BJ (cell line): ENCODE results near the gene MAML2. TPM values are rescaled to one million over a fixed set of nuclear protein-coding genes. Genes with fewer than 3 reads are reported as not detected.

ENCODE experiments used
- CTCF ChIA-PET: fragments of 350-600 bp; formaldehyde crosslinking; extraction: SDS; loops from one replicate; lab custom pipeline; 2021; ENCODE audit warnings: antibody characterized with exemption, inconsistent platforms; lab: Yijun Ruan, JAX
- POLR2A ChIA-PET: fragments of 300-600 bp; sonication (Branson Sonifier 250); formaldehyde crosslinking; extraction: SDS; loops from one replicate; lab custom pipeline; 2021; ENCODE audit warnings: antibody characterized with exemption; lab: Charles Lee
- DNase-seq: peaks from one replicate; pipeline ENCODE4 v3.0.0-alpha.2; 2011; ENCODE audit warnings: low read depth
- H3K27me3 ChIP-seq: 2 replicates; pipeline ENCODE4 v1.6.0; 2011; ENCODE audit warnings: low read length; ENCODE audit not compliant: control insufficient read depth, insufficient read depth
- H3K36me3 ChIP-seq: 2 replicates; pipeline ENCODE4 v1.5.1; 2011; ENCODE audit warnings: low read length; ENCODE audit not compliant: control insufficient read depth, insufficient read depth
- H3K4me3 ChIP-seq: 2 replicates; pipeline ENCODE4 v1.5.1; 2011; ENCODE audit warnings: low read depth, mild to moderate bottlenecking, control low read depth, low read length
- polyA plus RNA-seq: library from polyadenylated mRNA; depleted of rRNA; stranded (reverse); fragments of >200 nt; gene quantifications from 2 replicates; pipeline ENCODE4 v1.2.3, GENCODE V29; 2011
- TF ChIP-seq, protein P1 (sequence below): IDR thresholded peaks from 2 replicates; pipeline ENCODE4 v1.5.1; 2011; ENCODE audit warnings: low read depth, mild to moderate bottlenecking, control low read depth, inconsistent platforms, low read length, moderate library complexity; ENCODE audit not compliant: insufficient read depth

The MAML2 gene
- polyA plus RNA-seq, 1 experiment, result 22.0 TPM

DNA sequence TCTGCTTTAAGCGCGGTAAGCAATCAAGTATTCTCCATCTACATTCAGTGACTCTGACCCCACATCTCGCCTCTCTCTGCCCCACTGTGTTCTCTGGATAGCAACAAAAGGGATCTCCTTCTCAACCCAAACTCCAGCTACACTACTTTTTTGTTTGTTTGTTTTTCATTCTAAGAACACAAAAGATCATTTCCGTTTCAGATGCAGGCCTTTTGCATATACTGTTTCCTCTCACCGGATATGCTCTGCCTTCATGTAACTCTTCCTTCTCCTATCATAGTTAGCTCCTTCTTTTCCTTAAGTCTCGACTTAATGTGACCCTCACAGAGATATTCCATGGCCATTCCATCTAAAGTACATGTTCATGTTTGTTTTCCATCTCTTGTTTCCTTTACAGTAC lies 239.3 kb downstream of the MAML2 start:
- ChIA-PET CTCF (interaction anchor here (0.9 to 1.2 kb wide), 2 partner anchors 48 to 238 kb away, joined by 3 to 4 read pairs; no protein-coding TSS in a partner anchor), POLR2A (no interaction called here)
- TF ChIP-seq, protein P1, sequence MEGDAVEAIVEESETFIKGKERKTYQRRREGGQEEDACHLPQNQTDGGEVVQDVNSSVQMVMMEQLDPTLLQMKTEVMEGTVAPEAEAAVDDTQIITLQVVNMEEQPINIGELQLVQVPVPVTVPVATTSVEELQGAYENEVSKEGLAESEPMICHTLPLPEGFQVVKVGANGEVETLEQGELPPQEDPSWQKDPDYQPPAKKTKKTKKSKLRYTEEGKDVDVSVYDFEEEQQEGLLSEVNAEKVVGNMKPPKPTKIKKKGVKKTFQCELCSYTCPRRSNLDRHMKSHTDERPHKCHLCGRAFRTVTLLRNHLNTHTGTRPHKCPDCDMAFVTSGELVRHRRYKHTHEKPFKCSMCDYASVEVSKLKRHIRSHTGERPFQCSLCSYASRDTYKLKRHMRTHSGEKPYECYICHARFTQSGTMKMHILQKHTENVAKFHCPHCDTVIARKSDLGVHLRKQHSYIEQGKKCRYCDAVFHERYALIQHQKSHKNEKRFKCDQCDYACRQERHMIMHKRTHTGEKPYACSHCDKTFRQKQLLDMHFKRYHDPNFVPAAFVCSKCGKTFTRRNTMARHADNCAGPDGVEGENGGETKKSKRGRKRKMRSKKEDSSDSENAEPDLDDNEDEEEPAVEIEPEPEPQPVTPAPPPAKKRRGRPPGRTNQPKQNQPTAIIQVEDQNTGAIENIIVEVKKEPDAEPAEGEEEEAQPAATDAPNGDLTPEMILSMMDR, result no peak
- no peaks in the 10 kb centered on the region for H3K36me3 ChIP-seq
- DNase-seq, result no peak
- no peak overlapping the region for H3K4me3 ChIP-seq
- H3K27me3 ChIP-seq, result no peaks in the 10 kb centered on the region

DNA sequence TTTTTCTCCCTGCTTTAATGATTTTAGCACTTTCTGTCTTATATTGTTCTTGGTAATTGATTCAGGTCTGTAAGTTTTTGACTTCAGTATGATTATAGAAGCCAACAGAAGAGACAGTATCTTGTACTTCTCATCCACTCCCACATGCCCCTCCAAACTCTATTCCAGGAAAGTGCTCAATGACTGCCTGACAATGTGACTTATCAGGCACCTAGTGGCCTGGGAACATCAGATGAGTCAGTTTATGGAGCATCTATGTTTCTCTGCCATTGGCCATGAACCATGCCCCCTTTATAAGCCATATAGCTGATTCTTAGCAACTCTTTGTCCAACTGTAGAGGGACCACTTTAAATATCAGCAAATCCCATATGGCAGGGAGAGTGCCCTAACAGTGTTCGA lies 239.9 kb downstream of the MAML2 start:
- no peak for DNase-seq
- Histone ChIP-seq H3K27me3 (no peaks in the 10 kb centered on the region), H3K4me3 (no peak overlapping the region), H3K36me3 (no peaks in the 10 kb centered on the region)
- TF ChIP-seq, protein P1, result no peak
- POLR2A ChIA-PET, result no interaction called here
- CTCF ChIA-PET, result interaction anchor here (0.8 to 1.2 kb wide), 3 partner anchors 48 to 267 kb away, joined by 3 to 4 read pairs (median 3); no protein-coding TSS in a partner anchor

DNA sequence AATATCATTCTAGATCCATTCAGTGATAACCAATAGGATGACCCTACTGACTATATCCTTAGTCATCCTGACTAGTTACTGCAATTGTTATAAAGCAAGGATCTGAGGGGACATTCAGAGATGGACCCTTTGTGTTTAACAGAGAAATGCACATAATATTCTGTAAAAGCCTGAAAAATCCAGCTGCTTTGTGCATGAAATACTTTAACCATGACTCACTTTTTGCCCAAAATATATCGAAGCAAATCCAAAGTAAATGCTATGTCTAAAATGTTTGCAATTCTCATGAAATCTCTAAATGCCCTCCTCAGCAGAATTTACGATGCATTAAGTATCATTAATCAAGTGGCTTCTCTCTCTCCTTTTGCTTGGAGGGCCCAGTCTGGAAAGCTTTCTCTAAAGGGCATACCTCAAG lies 240.3 kb downstream of the MAML2 start:
- peak; percentile 58 for DNase-seq
- ChIA-PET POLR2A (no interaction called here), CTCF (interaction anchor here (0.6 to 0.8 kb wide), 2 partner anchors 190 to 267 kb away, joined by 3 to 6 read pairs; no protein-coding TSS in a partner anchor)
- H3K4me3 ChIP-seq, result no peak overlapping the region
- no peaks in the 10 kb centered on the region for H3K27me3 ChIP-seq
- TF ChIP-seq, protein P1, result no peak
- H3K36me3 ChIP-seq, result no peaks in the 10 kb centered on the region

DNA sequence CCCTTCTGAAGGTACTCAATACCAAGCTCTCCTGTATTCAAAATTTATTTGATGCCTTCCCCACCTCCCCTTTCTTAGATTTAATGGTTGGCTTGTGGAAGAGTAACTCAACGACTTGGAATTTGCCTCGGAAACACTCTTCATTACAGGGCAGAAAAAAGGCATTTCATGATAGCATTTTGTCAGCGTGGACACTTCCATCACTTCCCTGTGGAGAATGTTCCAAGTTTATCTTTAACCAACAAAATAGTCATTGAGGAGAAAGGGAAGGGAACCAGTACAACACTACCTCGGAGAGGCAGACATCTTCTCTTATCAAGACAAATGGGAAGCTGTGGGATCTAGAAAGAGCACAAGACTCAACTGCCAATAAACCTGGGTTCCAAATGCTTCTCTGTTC lies 241.8 kb downstream of the MAML2 start:
- H3K4me3 ChIP-seq, result no peak overlapping the region
- ChIA-PET POLR2A (interaction anchor here (0.7 kb wide), 1 partner anchor 29 kb away, joined by 3 read pairs; no protein-coding TSS in a partner anchor), CTCF (interaction anchor here (0.7 to 1.5 kb wide), 4 partner anchors 13 to 242 kb away, joined by 3 to 5 read pairs (median 4); partner anchors contain the start of gene MAML2)
- H3K27me3 ChIP-seq, result no peaks in the 10 kb centered on the region
- no peak for DNase-seq
- no peaks in the 10 kb centered on the region for H3K36me3 ChIP-seq
- TF ChIP-seq, protein P1, result no peak

DNA sequence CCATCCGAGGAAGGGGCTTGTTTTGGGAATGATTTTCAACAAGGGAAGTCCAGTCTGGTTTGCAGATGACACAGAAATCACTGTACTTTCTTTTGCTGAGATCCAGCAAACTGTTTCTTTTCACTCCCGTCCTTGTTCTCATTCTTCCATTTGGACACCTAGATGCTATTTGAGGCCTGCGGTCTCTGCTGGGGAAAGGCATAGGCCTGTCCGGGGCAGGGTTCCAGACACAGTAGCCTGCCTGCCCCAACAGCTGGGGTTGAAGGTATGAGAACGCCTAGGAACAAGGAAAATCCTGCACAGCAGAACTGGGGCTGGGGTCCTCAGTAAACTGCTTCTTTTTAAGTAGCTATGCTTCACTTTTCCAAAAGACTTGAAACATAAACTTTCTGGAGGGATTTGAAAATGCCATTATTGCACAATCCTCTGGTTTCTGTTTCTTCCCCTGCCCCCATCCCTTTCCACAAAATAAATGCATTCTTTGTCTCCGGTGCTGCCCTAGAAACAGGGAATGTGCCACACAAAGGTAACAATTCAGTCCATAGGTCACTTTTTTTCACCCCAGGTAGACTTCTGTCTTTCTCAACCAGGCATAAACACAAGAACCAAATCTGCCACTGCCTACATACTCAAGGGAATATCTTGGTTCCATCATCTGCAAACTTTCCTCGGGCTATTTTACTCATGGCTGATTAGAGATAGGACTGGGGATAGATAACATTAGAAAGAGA lies 244.3 kb downstream of the MAML2 start:
- H3K4me3 ChIP-seq, result no peak overlapping the region
- ChIA-PET POLR2A (interaction anchor here (0.6 kb wide), 2 partner anchors 15 to 160 kb away, joined by 4 read pairs; no protein-coding TSS in a partner anchor), CTCF (interaction anchor here (1.0 to 1.1 kb wide), 2 partner anchors 18 to 44 kb away, joined by 3 to 4 read pairs; no protein-coding TSS in a partner anchor)
- no peak for DNase-seq
- TF ChIP-seq, protein P1, result no peak
- H3K27me3 ChIP-seq, result no peaks in the 10 kb centered on the region
- no peaks in the 10 kb centered on the region for H3K36me3 ChIP-seq
